Measurements from ENCODE around the gene OR2T8. TPM values are rescaled to one million over a fixed set of nuclear protein-coding genes. Genes with fewer than 3 reads are reported as not detected.

The OR2T8 gene, protein sequence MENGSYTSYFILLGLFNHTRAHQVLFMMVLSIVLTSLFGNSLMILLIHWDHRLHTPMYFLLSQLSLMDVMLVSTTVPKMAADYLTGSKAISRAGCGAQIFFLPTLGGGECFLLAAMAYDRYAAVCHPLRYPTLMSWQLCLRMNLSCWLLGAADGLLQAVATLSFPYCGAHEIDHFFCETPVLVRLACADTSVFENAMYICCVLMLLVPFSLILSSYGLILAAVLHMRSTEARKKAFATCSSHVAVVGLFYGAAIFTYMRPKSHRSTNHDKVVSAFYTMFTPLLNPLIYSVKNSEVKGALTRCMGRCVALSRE
- total RNA-seq (ENCODE audit: unreplicated experiment), result not detected
- long read RNA-seq, result 0 reads

DNA sequence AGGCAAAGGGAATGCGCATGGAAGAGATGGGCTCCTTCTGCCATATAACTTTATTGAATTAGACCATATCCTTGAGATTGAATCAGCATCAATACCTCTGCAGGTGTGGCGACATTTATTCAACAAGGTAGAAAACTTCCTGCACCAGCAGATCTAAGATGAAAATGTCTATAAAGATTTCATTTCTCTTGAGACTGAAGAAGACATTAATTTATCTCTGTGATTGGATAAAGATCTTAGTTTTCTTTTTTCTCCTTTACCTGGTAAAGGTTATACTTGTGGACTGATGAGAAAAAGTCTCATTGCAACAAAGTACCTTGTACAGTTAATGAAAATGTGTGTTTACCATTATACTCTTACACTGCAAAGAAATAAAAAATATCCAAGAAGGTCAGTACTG is at the start of gene OR2T8:
Gene OR2T8, plus strand, starts transcription at position 301 of the 400 bp plus-strand sequence. CDS start 766 bp downstream, outside the sequence.
- no peaks in the 10 kb centered on the region for H3K27me3 Mint-ChIP-seq (ENCODE audit: unreplicated experiment)
- TF ChIP-seq, protein P1, sequence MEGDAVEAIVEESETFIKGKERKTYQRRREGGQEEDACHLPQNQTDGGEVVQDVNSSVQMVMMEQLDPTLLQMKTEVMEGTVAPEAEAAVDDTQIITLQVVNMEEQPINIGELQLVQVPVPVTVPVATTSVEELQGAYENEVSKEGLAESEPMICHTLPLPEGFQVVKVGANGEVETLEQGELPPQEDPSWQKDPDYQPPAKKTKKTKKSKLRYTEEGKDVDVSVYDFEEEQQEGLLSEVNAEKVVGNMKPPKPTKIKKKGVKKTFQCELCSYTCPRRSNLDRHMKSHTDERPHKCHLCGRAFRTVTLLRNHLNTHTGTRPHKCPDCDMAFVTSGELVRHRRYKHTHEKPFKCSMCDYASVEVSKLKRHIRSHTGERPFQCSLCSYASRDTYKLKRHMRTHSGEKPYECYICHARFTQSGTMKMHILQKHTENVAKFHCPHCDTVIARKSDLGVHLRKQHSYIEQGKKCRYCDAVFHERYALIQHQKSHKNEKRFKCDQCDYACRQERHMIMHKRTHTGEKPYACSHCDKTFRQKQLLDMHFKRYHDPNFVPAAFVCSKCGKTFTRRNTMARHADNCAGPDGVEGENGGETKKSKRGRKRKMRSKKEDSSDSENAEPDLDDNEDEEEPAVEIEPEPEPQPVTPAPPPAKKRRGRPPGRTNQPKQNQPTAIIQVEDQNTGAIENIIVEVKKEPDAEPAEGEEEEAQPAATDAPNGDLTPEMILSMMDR (IDR thresholded peaks at IDR 0.05; ENCODE audit: unreplicated experiment), result no peak
- H3K4me3 Mint-ChIP-seq (ENCODE audit: unreplicated experiment), result no peak within 1 kb of the TSS
- H3K4me1 Mint-ChIP-seq (ENCODE audit: unreplicated experiment), result no peaks in the 10 kb centered on the region
- H3K27ac Mint-ChIP-seq (ENCODE audit: unreplicated experiment), result no peak within 1 kb of the TSS
- no peak for DNase-seq (ENCODE audit: low spot score)
- no peaks in the 10 kb centered on the region for H3K36me3 Mint-ChIP-seq (ENCODE audit: low read depth, unreplicated experiment)
- peaks cover 5% of the 10 kb centered on the region for H3K9me3 Mint-ChIP-seq (ENCODE audit: unreplicated experiment)

DNA sequence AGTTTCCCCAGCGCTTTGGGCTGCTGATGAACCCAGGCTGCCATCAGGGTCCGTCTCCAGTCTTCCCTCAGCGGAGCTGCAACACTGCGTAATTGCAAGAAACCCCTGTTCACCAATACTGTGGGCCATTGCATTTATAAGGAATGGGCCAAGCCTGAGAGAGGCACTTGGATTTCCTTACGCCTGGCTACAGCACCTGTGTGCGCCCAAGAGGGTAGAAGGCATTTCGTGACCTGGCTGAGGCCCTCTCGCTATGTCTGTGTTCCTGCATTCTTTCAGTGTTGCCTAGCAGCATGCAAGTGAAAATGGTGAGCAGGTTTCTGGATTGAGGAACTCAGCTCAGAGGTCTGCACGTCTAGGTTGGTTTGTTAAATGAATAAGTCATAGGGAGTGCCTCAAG is 36.7 kb upstream of the OR2T8 start:
- no peaks in the 10 kb centered on the region for H3K4me1 Mint-ChIP-seq (ENCODE audit: unreplicated experiment)
- no peaks in the 10 kb centered on the region for H3K36me3 Mint-ChIP-seq (ENCODE audit: low read depth, unreplicated experiment)
- H3K9me3 Mint-ChIP-seq (ENCODE audit: unreplicated experiment), result peaks cover 10% of the 10 kb centered on the region
- TF ChIP-seq, protein P1 (IDR thresholded peaks at IDR 0.05; ENCODE audit: unreplicated experiment), result no peak
- DNase-seq (ENCODE audit: low spot score), result no peak
- no peak overlapping the region for H3K27ac Mint-ChIP-seq (ENCODE audit: unreplicated experiment)
- no peak overlapping the region for H3K4me3 Mint-ChIP-seq (ENCODE audit: unreplicated experiment)
- peaks cover 3% of the 10 kb centered on the region for H3K27me3 Mint-ChIP-seq (ENCODE audit: unreplicated experiment)

DNA sequence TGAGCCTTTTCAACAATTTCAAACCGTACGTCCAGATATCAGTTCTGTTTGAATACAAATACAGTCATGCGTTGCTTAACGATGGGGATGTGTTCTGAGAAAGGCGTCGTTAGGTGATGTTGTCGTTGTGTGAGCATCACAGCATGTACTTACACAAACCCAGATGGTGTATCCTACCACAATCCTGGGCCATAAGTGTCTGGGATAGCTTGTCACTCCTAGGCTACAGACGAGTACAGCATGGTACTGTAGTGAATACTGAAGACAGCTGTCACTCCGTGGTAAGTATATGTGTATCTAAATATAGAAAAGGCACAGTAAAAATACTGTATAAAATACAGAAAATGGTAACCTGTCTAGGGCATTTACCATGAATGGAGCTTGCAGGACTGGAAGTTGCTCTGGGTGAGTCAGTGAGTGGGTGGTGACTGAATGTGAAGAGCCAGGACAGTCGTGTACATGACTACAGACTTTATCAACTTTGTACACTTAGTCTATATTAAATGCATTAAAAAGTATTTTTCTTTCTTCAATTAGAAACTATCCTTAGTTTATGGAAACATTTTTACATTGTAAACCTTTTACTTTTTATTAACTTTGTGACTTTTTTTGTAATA is 35.1 kb upstream of the OR2T8 start:
- peaks cover 5% of the 10 kb centered on the region for H3K9me3 Mint-ChIP-seq (ENCODE audit: unreplicated experiment)
- H3K4me3 Mint-ChIP-seq (ENCODE audit: unreplicated experiment), result no peak overlapping the region
- no peaks in the 10 kb centered on the region for H3K36me3 Mint-ChIP-seq (ENCODE audit: low read depth, unreplicated experiment)
- no peaks in the 10 kb centered on the region for H3K27me3 Mint-ChIP-seq (ENCODE audit: unreplicated experiment)
- H3K4me1 Mint-ChIP-seq (ENCODE audit: unreplicated experiment), result no peaks in the 10 kb centered on the region
- no peak overlapping the region for H3K27ac Mint-ChIP-seq (ENCODE audit: unreplicated experiment)
- TF ChIP-seq, protein P1 (IDR thresholded peaks at IDR 0.05; ENCODE audit: unreplicated experiment), result no peak
- DNase-seq (ENCODE audit: low spot score), result no peak

DNA sequence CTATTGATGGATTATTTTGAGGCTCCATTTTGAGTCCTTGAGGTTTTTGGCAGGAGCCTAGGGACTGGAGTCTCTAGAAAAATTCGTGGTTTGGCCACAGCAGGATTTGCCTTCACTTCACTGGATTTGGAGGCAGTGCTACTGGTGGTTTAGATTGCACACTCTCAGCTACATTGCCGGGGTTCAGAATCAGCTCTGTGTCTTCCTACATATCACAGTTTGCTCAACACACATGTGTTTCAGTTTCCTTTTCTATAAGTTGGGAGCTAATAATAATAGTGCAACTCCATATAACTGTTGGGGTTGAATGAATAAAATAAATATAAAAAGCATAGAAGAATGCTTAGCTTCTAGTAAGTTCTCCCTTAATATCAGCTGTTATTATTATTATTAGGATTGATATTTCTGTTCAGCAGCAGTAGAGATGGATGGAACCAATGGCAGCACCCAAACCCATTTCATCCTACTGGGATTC is 24.9 kb upstream of the OR2T8 start, which contains the start of gene OR2W3:
Gene OR2W3, plus strand, starts transcription at position 425 of the 475 bp plus-strand sequence. Its CDS starts 0 bp downstream, at position 425.
- Mint-ChIP-seq H3K27ac (ENCODE audit: unreplicated experiment) (no peak within 1 kb of the TSS), H3K9me3 (ENCODE audit: unreplicated experiment) (peaks cover 13% of the 10 kb centered on the region), H3K4me1 (ENCODE audit: unreplicated experiment) (no peaks in the 10 kb centered on the region), H3K27me3 (ENCODE audit: unreplicated experiment) (no peaks in the 10 kb centered on the region), H3K4me3 (ENCODE audit: unreplicated experiment) (no peak within 1 kb of the TSS), H3K36me3 (ENCODE audit: low read depth, unreplicated experiment) (peaks cover 19% of the 10 kb centered on the region)
- TF ChIP-seq, protein P1 (IDR thresholded peaks at IDR 0.05; ENCODE audit: unreplicated experiment), result no peak
- DNase-seq (ENCODE audit: low spot score), result no peak

DNA sequence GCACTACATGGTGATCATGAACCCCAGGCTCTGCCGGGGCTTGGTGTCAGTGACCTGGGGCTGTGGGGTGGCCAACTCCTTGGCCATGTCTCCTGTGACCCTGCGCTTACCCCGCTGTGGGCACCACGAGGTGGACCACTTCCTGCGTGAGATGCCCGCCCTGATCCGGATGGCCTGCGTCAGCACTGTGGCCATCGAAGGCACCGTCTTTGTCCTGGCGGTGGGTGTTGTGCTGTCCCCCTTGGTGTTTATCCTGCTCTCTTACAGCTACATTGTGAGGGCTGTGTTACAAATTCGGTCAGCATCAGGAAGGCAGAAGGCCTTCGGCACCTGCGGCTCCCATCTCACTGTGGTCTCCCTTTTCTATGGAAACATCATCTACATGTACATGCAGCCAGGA is 24.1 kb upstream of the OR2T8 start:
- Mint-ChIP-seq H3K4me3 (ENCODE audit: unreplicated experiment) (no peak overlapping the region), H3K9me3 (ENCODE audit: unreplicated experiment) (peaks cover 13% of the 10 kb centered on the region), H3K36me3 (ENCODE audit: low read depth, unreplicated experiment) (peaks cover 19% of the 10 kb centered on the region), H3K27ac (ENCODE audit: unreplicated experiment) (no peak overlapping the region), H3K4me1 (ENCODE audit: unreplicated experiment) (no peaks in the 10 kb centered on the region), H3K27me3 (ENCODE audit: unreplicated experiment) (no peaks in the 10 kb centered on the region)
- TF ChIP-seq, protein P1 (IDR thresholded peaks at IDR 0.05; ENCODE audit: unreplicated experiment), result no peak
- no peak for DNase-seq (ENCODE audit: low spot score)
